HuH-7 (cell line): ENCODE data around the gene RTP3.
"Not testable (repeated sequence)": the region's sequence is repeated elsewhere in the genome, so short reads cannot be mapped to it uniquely, and the experiment has no call there.

Experiments
- DNase-seq: peaks from one replicate; pipeline ENCODE4 v3.0.0; 2011; ENCODE audit warnings: low spot score

Gene RTP3

GRCh38 chr3:46491089-46492070 is 6.4 kb upstream of the RTP3 start:
- no peak for DNase-seq

GRCh38 chr3:46492890-46493547 is 4.8 kb upstream of the RTP3 start:
- DNase-seq = no peak

GRCh38 chr3:46494491-46494890 is 3.3 kb upstream of the RTP3 start:
- not testable (repeated sequence) for DNase-seq

DNA sequence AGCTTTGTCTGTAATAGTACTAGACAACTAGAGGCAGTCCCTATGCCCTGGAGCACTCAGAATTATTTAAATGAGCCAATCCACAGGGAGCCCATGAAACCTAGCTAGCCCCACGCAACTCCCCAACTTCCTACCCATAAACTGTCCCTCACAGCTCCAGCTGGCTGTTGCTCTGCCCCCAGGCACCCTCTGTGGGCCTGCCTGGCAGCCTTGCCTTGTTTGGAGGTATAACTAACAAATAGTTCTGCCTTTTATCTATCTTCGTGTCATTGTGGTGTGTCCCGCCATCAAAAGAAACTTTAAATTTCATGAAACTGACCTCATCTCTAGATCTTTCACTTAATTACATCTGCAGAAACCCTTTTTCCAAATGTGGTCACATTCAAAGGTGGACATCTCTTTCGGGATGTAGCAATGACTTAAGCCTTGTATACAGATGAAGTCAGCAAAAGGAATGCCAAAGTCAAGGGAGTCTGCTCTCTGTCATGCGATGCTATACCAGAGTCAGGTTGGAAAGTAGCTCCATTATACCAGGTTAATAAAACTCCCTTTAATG is 1.8 kb upstream of the RTP3 start:
- no peak for DNase-seq

DNA sequence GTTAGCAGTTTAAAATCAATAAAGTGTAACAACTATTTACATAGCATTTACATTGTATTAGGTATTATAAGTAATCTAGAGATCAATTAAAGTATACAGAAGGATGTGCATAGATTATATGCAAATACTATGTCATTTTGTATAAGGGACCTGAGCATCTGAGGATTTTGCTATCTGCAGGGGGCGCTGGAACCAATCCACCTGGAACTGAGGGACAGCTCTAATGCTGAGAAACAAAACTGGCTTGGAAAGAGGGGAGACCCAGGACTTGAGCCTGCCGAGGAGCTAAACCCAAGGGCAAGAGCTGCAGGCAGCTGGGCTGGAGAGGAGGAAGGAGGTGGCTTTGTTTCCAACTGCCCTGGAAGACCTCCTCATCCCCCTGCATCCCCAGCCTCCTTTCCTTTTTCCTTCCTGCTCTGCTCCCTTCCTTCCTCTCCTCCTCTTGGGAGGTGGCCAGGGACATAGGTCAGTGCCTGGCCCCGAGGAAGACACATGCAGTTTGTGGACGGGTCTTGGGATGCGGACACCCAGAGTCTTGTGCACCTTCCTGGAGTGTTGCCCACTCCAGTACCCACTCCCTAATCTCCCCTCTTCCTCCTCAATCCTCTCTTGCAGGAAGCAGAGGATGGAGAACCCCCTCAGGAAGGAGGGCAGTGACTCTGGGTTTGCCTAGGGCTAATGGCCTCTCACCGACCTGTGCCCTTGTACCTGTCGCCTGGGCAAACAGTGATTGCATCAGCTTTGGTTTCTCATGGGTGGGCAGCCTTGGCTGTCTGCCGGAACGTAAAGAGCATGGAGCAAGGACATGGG is 825 bp upstream of the RTP3 start:
- no peak for DNase-seq

DNA sequence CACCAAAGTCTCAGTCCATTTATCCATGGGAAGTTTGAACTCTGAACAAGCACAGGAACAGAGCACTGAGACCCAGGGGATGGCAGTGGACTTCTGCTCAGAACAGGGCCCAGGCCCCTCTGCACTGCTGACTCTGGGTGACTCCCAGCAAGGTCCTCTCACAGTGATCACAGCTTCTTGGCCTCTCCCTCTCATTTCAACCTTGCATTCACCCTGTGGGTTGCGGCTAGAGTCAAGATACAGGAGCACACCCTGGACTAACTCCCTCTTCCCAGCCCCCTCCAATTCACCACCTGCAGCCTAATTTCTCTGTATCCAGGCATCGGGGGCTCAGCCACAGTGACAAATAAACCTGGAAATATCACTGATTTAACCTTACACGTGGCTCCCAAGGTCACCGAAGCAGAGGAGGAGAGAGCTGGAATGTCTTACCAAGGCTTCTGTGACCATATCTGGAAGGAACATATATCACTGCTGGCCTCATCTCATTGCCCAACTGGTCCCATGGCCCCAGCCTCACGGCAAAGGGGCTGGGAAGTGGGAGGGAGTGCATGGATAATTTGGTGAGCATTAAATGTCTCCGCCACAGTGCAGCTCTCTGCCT is 1.2 kb downstream of the RTP3 start:
- DNase-seq = no peak

- DNase-seq = no peak
Observed at GRCh38 chr3:46500656-46501635, 3.2 kb downstream of the RTP3 start.

DNA sequence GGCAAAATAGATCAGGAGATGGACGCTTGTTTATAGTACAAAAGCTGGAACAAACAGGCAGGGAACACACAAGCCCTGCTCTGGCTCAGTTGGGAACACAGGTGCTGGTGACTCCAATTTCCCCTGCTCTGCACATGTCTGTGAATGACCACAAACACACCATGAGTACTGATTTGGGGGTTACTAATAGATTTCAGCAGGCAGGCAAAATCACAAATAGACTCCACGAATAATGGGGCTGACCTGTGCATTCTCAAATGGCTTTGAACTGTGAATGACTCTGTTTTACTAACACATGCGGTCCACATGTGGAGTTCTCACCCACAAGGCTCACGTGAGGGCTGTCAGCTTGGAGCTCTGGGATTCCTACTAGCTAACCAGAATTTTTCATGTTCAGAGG is 3.9 kb downstream of the RTP3 start:
- no peak for DNase-seq

DNA sequence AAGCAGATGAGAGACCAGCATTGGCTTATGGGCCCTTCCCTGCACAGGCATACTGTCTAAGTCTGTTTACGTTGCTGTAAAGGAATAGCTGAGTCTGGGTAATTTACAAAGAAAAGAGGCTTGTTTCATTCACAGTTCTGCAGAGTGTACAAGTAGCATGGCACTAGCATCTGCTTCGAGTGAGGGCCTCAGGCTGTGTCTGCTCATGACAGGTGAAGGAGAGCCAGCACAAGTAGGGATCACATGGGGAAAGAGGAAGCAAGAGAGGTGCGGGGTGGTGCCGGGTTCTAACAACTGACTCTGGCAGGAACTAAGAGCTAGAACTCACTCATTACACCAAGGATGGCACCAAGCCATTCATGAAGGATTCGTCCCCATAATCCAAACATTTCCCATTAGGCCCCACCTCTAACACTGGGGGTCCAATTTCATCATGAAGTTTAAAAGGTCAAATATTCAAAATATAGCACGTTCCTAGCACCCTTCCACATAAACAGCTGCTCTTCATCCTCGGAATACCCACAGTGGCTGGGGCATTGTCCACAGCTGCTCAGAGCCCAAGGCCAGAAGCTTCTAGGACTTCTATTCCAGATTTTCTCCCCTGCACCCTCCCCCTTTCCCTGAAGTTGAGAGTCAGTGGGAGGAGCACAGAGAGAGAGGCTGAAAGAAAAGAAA is 5.6 kb downstream of the RTP3 start:
- DNase-seq = no peak

DNA sequence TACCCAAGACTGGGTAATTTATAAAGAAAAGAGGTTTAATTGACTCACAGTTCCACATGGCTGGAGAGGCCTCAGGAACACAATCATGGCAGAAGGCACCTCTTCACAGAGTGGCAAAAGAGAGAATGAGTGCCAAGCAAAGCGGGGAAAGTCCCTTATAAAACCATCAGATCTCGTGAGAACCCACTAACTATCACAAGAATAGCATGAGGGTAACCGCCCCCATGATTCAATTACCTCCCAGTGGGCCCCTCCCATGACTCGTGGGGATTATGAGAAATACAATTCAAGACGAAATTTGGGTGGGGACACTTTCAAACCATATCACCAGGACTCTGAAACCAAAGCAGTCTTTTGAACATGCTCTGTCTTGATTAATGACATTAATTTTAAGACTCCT is 7.0 kb downstream of the RTP3 start:
- no peak for DNase-seq

DNA sequence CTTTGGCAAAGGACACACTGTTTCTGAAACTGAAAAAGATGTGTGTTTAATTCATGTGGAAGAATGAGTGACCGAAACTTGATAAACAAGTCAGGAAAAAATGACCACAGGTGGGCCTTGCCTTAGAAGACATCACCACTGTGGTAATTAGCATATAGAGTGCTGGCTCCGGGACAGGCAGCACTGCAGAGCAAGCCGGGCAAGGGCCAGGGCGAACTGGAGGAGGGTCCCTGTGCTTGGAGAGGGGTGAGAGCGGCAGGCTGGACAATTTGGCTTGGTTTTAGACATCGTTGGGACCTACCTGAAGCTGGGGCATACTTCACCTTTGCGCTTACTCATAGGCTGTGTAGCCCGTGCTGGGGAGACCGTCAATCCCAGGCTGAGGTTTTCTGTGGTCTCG is 8.2 kb downstream of the RTP3 start:
- DNase-seq = no peak

- DNase-seq = no peak
Observed at GRCh38 chr3:46506526-46506925, 8.8 kb downstream of the RTP3 start.

- no peak for DNase-seq
Observed at GRCh38 chr3:46508850-46509591, 11.2 kb downstream of the RTP3 start.

GRCh38 chr3:46509661-46510187 is 11.9 kb downstream of the RTP3 start:
- no peak for DNase-seq

DNA sequence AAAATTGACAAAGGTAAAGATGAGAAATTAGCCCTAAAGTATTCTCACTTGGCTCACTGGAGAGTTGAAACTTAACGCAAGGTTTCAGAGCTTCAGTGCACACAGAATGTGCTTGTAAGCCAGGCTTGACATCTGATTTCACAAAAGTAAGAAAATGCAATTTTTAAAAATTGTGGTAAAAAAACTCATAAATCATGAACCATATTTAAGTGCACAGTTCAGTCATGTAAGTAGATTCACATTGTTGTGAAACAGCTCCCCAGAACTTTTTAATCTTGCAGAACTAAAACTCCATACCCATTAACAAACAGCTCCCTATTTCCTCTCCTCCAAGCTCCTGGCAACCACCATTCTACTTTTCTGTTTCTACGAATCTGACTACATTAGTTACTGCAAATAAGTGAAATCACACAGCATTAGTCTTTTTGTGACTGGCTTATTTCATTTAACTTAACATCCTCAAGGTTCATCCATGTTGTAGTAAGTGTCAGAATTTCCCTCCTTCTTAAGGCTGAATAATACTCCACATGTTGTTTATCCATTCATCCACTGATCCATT is 14.5 kb downstream of the RTP3 start:
- no peak for DNase-seq

GRCh38 chr3:46516521-46516920 is 18.7 kb downstream of the RTP3 start:
- DNase-seq = no peak

GRCh38 chr3:46517016-46517783 is 19.4 kb downstream of the RTP3 start:
- DNase-seq = no peak

GRCh38 chr3:46517784-46518181 is 20.0 kb downstream of the RTP3 start:
- DNase-seq = no peak
